Activated CD8-positive, alpha-beta T cell treated with anti-CD3 and anti-CD28 coated beads for 36 hours (primary cell): ENCODE data around the gene DOCK2. TPM values are rescaled to one million over a fixed set of nuclear protein-coding genes. Genes with fewer than 3 reads are reported as not detected.

ENCODE experiments used
- ATAC-seq: fragments of 200-7000 bp; cut with Tn5 transposase; one replicate; pipeline ENCODE4 v1.10.0; 2021; ENCODE audit warnings: mild to moderate bottlenecking, moderate library complexity
- CTCF ChIA-PET: fragments of 350-600 bp; sonication (Branson Sonifier 250); formaldehyde crosslinking; loops from one replicate; lab custom pipeline; 2021; ENCODE audit warnings: antibody characterized with exemption; lab: Charles Lee
- POLR2A ChIA-PET: fragments of 350-600 bp; sonication (Branson Sonifier 250); formaldehyde crosslinking; loops from one replicate; lab custom pipeline; 2021; ENCODE audit warnings: antibody characterized with exemption; lab: Charles Lee
- DNase-seq: peaks from one replicate; pipeline ENCODE4 v3.0.0-alpha.2; 2020
- H3K27ac Mint-ChIP-seq: one replicate; pipeline ENCODE4 v1.8.0; 2021; ENCODE audit warnings: mild to moderate bottlenecking, mixed read lengths
- H3K27me3 Mint-ChIP-seq: one replicate; pipeline ENCODE4 v1.8.0; 2021; ENCODE audit warnings: mixed read lengths
- H3K36me3 Mint-ChIP-seq: one replicate; pipeline ENCODE4 v1.8.0; 2021; ENCODE audit warnings: low read depth, mixed read lengths
- H3K4me1 Mint-ChIP-seq: one replicate; pipeline ENCODE4 v1.8.0; 2021; ENCODE audit warnings: low read depth, mixed read lengths
- H3K4me3 Mint-ChIP-seq: one replicate; pipeline ENCODE4 v1.8.0; 2021; ENCODE audit warnings: mild to moderate bottlenecking, moderate library complexity, mixed read lengths
- H3K9me3 Mint-ChIP-seq: one replicate; pipeline ENCODE4 v1.8.0; 2021; ENCODE audit warnings: mixed read lengths
- intact Hi-C: fragments of 100-400 bp; cut with micrococcal nuclease; formaldehyde crosslinking; loops from one replicate; pipeline ENCODE4 v1.10.0; 2022
- total RNA-seq, 2 experiments: library from RNA; stranded (reverse); gene quantifications; one replicate each; pipeline ENCODE4 v1.2.3, GENCODE V29; 2021
- TF ChIP-seq, protein P1 (sequence below): fragments of 200-600 bp; IDR thresholded peaks from one replicate; pipeline ENCODE4 v1.8.0; 2022; ENCODE audit warnings: antibody characterized with exemption, mild to moderate bottlenecking

DOCK2 gene
- total RNA-seq, 2 experiments from 2014 or later: 180 to 181 TPM

DNA sequence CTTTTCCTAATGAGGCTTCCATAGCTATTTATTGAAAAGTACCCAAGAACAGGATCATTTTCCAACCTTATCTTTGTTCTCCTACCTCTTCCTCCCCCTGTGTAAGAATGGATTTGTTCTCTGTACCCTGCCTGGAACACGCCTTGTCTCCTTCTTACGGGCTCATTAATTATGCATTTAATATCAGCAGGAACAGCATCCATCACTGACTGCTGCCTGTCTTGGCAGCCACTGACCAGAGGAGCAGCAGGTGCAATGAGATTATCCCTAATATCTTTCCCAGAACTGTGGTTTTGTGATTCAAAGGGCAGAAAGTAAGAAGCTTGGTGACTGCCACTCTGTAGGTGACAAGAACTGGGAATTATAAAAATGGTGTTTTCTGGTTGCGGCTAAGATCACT, 362.5 kb downstream of the DOCK2 start:
- Mint-ChIP-seq H3K9me3 (no peaks in the 10 kb centered on the region), H3K36me3 (peaks cover 55% of the 10 kb centered on the region), H3K27me3 (no peaks in the 10 kb centered on the region), H3K4me1 (no peaks in the 10 kb centered on the region), H3K27ac (no peak overlapping the region), H3K4me3 (no peak overlapping the region)
- ChIA-PET CTCF (interaction anchor here (1.0 kb wide), 1 partner anchor 11 kb away, joined by 3 read pairs; no protein-coding TSS in a partner anchor), POLR2A (no interaction called here)
- TF ChIP-seq, protein P1, sequence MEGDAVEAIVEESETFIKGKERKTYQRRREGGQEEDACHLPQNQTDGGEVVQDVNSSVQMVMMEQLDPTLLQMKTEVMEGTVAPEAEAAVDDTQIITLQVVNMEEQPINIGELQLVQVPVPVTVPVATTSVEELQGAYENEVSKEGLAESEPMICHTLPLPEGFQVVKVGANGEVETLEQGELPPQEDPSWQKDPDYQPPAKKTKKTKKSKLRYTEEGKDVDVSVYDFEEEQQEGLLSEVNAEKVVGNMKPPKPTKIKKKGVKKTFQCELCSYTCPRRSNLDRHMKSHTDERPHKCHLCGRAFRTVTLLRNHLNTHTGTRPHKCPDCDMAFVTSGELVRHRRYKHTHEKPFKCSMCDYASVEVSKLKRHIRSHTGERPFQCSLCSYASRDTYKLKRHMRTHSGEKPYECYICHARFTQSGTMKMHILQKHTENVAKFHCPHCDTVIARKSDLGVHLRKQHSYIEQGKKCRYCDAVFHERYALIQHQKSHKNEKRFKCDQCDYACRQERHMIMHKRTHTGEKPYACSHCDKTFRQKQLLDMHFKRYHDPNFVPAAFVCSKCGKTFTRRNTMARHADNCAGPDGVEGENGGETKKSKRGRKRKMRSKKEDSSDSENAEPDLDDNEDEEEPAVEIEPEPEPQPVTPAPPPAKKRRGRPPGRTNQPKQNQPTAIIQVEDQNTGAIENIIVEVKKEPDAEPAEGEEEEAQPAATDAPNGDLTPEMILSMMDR: no peak
- intact Hi-C loops: no loop called here
- ATAC-seq (no peak), DNase-seq (no peak)

DNA sequence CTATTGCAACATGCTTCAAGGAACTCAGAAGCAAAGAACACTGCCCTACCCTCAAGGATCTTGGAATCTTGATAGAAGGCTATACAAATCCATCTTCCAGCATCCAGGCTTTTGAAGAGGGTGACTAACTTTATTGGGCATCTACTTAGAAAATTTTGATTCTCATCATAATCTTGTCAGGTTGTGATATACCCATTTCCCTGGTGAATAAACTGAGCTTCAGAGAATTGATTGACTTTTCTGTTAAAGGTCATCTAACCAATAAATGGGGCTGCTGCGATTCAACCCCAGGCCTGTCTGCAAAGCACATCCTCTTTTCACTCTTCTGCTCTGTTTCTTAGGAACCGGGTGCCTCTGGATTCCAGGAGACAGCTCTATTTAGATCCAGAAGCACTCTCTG, 363.1 kb downstream of the DOCK2 start:
- H3K4me1 Mint-ChIP-seq: no peaks in the 10 kb centered on the region
- ChIA-PET POLR2A (no interaction called here), CTCF (interaction anchor here (1.0 kb wide), 1 partner anchor 11 kb away, joined by 3 read pairs; no protein-coding TSS in a partner anchor)
- H3K36me3 Mint-ChIP-seq: peaks cover 54% of the 10 kb centered on the region
- ATAC-seq (no peak), DNase-seq (no peak)
- no peaks in the 10 kb centered on the region for H3K9me3 Mint-ChIP-seq
- no peak overlapping the region for H3K27ac Mint-ChIP-seq
- H3K27me3 Mint-ChIP-seq: no peaks in the 10 kb centered on the region
- intact Hi-C loops: no loop called here
- H3K4me3 Mint-ChIP-seq: no peak overlapping the region
- TF ChIP-seq, protein P1: no peak

DNA sequence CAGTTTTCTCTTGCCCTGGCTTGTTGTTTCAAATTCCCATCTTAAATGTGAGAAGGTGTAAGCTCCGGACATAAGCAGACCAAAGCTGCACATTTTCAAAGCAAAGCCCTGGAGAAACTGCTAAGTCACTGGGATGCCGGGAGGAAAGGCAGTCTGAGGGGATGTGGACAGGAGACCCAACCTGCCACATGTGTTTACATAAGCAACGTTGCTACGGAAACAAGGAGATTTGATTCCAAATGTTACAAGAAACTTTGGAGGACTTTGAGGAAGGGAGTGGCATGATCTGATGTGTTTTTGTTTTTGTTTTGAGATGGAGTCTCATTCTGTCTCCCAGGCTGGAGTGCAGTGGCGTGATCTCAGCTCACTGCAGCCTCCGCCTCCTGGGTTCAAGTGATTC, 368.9 kb downstream of the DOCK2 start:
- CTCF ChIA-PET: interaction anchor here (0.8 kb wide), 1 partner anchor 11 kb away, joined by 3 read pairs; no protein-coding TSS in a partner anchor

DNA sequence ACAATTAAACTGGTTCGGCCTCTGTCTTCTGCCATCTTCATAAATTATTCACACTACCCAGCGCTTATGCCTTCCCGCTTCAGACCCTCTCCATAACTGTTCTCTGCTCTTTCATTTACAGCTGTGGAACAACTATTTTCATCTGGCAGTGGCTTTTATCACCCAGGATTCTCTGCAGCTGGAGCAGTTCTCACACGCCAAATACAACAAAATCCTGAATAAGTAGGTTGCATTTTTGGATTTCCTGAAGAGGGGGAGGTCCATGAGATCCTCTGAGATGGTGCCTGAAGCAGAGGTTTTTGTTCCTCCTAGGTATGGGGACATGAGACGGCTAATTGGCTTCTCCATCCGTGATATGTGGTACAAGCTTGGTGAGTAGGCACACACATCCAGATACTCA, 371.3 kb downstream of the DOCK2 start:
- ChIA-PET CTCF (no interaction called here), POLR2A (no interaction called here)
- Mint-ChIP-seq H3K9me3 (no peaks in the 10 kb centered on the region), H3K27ac (no peak overlapping the region), H3K4me1 (no peaks in the 10 kb centered on the region), H3K4me3 (no peak overlapping the region), H3K27me3 (no peaks in the 10 kb centered on the region), H3K36me3 (peaks cover 41% of the 10 kb centered on the region)
- DNase-seq: no peak
- intact Hi-C loops: no loop called here
- ATAC-seq: no peak
- TF ChIP-seq, protein P1: no peak

More for the DNA sequence above, 368.9 kb downstream of the DOCK2 start:
- intact Hi-C loops: no loop called here
- TF ChIP-seq, protein P1: no peak
- H3K36me3 Mint-ChIP-seq: peaks cover 49% of the 10 kb centered on the region
- H3K27ac Mint-ChIP-seq: no peak overlapping the region
- H3K4me1 Mint-ChIP-seq: no peaks in the 10 kb centered on the region
- no peaks in the 10 kb centered on the region for H3K9me3 Mint-ChIP-seq
- no peaks in the 10 kb centered on the region for H3K27me3 Mint-ChIP-seq
- no peak for DNase-seq
- H3K4me3 Mint-ChIP-seq: no peak overlapping the region
- no peak for ATAC-seq
- POLR2A ChIA-PET: interaction anchor here (0.9 kb wide), 2 partner anchors 35 to 333 kb away, joined by 3 to 4 read pairs; no protein-coding TSS in a partner anchor

DNA sequence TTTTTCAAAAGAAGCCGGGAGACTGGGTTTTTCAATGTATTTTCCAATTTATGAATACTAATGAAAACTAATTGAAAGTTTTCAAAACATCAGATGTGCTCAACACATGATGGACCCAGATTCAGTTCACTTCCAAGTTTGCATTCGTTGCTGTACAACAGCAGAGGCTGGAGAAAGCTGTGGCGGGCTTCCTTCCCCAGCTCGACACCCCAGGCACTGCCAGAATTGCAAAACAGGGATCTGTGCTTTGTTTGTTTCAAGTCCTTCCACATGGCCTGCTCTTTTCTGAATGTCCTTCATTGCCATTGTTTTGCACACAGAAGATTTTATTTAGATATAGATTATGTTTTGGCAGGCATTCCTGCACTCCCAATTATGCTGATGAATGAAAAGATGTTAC, 373.5 kb downstream of the DOCK2 start:
- H3K27ac Mint-ChIP-seq: no peak overlapping the region
- TF ChIP-seq, protein P1: no peak
- peaks cover 31% of the 10 kb centered on the region for H3K36me3 Mint-ChIP-seq
- DNase-seq (no peak), ATAC-seq (no peak)
- POLR2A ChIA-PET: no interaction called here
- CTCF ChIA-PET: no interaction called here
- H3K9me3 Mint-ChIP-seq: no peaks in the 10 kb centered on the region
- no peaks in the 10 kb centered on the region for H3K27me3 Mint-ChIP-seq
- no peaks in the 10 kb centered on the region for H3K4me1 Mint-ChIP-seq
- H3K4me3 Mint-ChIP-seq: no peak overlapping the region
- intact Hi-C loops: no loop called here
